Thyroid gland (tissue), 4 donors: ENCODE measurements around the gene THSD7A. TPM values are rescaled to one million over a fixed set of nuclear protein-coding genes. Genes with fewer than 3 reads are reported as not detected.

Experiments
- DNase-seq, 2 donors: peaks; one replicate each; pipeline ENCODE4 v3.0.0-alpha.2; 2019
- H3K27ac ChIP-seq, 3 donors: fragments of 200-600 bp; sonication (generic); 1 replicate in 2 of 3; 2 replicates in 1 of 3; pipeline ENCODE4 v1.5.1; 2016 to 2019; ENCODE audit warnings: mild to moderate bottlenecking in 1 of 3, moderate library complexity in 1 of 3
- H3K27me3 ChIP-seq: fragments of 200-600 bp; sonication (generic); one replicate; pipeline ENCODE4 v1.5.1; 2019
- H3K36me3 ChIP-seq, 2 donors: fragments of 200-600 bp; sonication (generic); one replicate each; pipeline ENCODE4 v1.5.1; 2016 to 2019
- H3K4me1 ChIP-seq, 2 donors: fragments of 200-600 bp; sonication (generic); one replicate each; pipeline ENCODE4 v1.5.1; 2017 to 2019
- H3K4me3 ChIP-seq, 3 donors: fragments of 200-600 bp; sonication (generic); replicated peaks in 1 of 3; 1 replicate in 2 of 3; 2 replicates in 1 of 3; pipeline ENCODE4 v1.5.1; 2016; ENCODE audit warnings: mild to moderate bottlenecking in 1 of 3
- H3K9me3 ChIP-seq: fragments of 200-600 bp; sonication (generic); one replicate; pipeline ENCODE4 v1.5.1; 2017
- CTCF ChIP-seq, 6 experiments: fragments of 200-600 bp in 3 of 6; fragments of 450-650 bp in 3 of 6; sonication (generic) in 3 of 6; IDR thresholded peaks; one replicate each; pipeline ENCODE4 v1.5.1; 2016 to 2019; ENCODE audit warnings: antibody characterized with exemption in 6 of 6, mild to moderate bottlenecking in 2 of 6, inconsistent platforms in 1 of 6, moderate library complexity in 1 of 6
- POLR2A ChIP-seq, 2 donors: fragments of 450-650 bp; IDR thresholded peaks; one replicate each; pipeline ENCODE4 v1.6.1; 2017; ENCODE audit warnings: antibody characterized with exemption in 2 of 2, mild to moderate bottlenecking in 2 of 2, moderate library complexity in 1 of 2
- WGBS, 2 donors: methylation state at CpG; one replicate each; pipeline ENCODE4 v1.1.5; 2017; 5-methylcytosine and 5-hydroxymethylcytosine counted together
- intact Hi-C: fragments of 100-400 bp; cut with DNase I; formaldehyde crosslinking; loops from one replicate; pipeline ENCODE4 v1.15.1; 2023
- total RNA-seq, 4 donors: library from RNA; depleted of rRNA; stranded (reverse); fragments of >200 nt; gene quantifications; one replicate each; pipeline ENCODE4 v1.2.3, GENCODE V29; 2016

THSD7A gene
- total RNA-seq, 4 donors from 2014 or later: 4.2 to 6.1 (median 5.8) TPM

DNA sequence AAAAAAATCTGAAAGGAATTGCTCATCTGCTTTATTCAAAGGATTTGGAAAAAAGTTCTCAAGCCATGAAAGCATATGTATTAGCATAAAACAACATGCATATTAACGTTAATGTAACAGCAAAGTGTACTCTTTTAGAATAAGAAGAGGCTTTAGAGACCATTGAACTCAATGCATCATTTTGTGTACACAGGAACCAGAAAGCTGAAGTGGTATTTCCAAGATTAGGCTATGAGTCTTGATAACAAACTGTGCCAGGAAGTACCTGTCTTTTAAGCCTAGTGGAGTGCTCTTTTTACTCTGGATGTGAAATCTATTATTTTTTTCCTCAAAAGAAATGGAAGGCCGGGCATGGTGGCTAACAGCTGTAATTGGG, 164.2 kb downstream of the THSD7A start:
- TF ChIP-seq CTCF (IDR thresholded peaks at IDR 0.05) (no peak), POLR2A (IDR thresholded peaks at IDR 0.05) (no peak)
- no peaks in the 10 kb centered on the region for H3K9me3 ChIP-seq
- no peaks in the 10 kb centered on the region for H3K4me1 ChIP-seq
- no peaks in the 10 kb centered on the region for H3K36me3 ChIP-seq
- H3K27ac ChIP-seq: no peak overlapping the region
- no peak overlapping the region for H3K4me3 ChIP-seq
- intact Hi-C loops: no loop called here
- H3K27me3 ChIP-seq: no peaks in the 10 kb centered on the region
- 41 to 59% methylated on average over 2 of the region's 2 CpGs for WGBS, 2 donors
- no peak for DNase-seq

GRCh38 chr7:11667071-11667809, 164.8 kb downstream of the THSD7A start:
- Histone ChIP-seq H3K27me3 (no peaks in the 10 kb centered on the region), H3K4me3 (no peak overlapping the region), H3K27ac (no peak overlapping the region), H3K36me3 (no peaks in the 10 kb centered on the region), H3K4me1 (no peaks in the 10 kb centered on the region), H3K9me3 (no peaks in the 10 kb centered on the region)
- 97 to 98% methylated on average over 7 of the region's 7 CpGs for WGBS, 2 donors
- intact Hi-C loops: no loop called here
- TF ChIP-seq CTCF (IDR thresholded peaks at IDR 0.05): no peak
- TF ChIP-seq POLR2A (IDR thresholded peaks at IDR 0.05): no peak
- no peak for DNase-seq

DNA sequence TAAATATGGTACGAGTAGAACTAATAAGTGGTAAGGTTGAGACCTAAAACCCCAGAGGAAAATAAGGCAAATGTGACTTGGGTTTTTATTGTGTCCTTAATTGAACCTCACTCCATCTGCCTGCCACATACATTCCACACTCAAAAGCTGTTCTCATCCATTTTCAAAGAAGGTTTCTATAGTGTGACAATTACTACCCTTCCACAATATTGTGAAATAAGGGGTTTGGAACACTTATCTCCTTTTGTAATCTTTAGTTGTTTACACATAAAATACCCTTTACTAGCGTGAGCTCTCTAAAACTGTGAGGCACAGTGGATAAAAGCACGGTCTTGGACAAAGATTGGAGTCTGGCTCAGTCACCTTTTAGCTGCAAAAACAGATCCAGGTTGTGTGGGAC, 166.6 kb downstream of the THSD7A start:
- Histone ChIP-seq H3K4me1 (no peaks in the 10 kb centered on the region), H3K27me3 (no peaks in the 10 kb centered on the region), H3K27ac (no peak overlapping the region), H3K4me3 (no peak overlapping the region), H3K9me3 (no peaks in the 10 kb centered on the region), H3K36me3 (no peaks in the 10 kb centered on the region)
- 81 to 82% methylated on average over 3 of the region's 3 CpGs for WGBS, 2 donors
- DNase-seq: no peak
- TF ChIP-seq CTCF (IDR thresholded peaks at IDR 0.05) (no peak), POLR2A (IDR thresholded peaks at IDR 0.05) (no peak)
- intact Hi-C loops: no loop called here

GRCh38 chr7:11655642-11656041, 176.4 kb downstream of the THSD7A start:
- H3K27ac ChIP-seq: no peak overlapping the region
- intact Hi-C loops: no loop called here
- no peaks in the 10 kb centered on the region for H3K36me3 ChIP-seq
- TF ChIP-seq POLR2A (IDR thresholded peaks at IDR 0.05) (no peak), CTCF (IDR thresholded peaks at IDR 0.05) (no peak)
- DNase-seq: no peak
- H3K4me3 ChIP-seq: no peak overlapping the region
- H3K27me3 ChIP-seq: no peaks in the 10 kb centered on the region
- H3K4me1 ChIP-seq: no peaks in the 10 kb centered on the region
- no peaks in the 10 kb centered on the region for H3K9me3 ChIP-seq
- 90 to 93% methylated on average over 1 of the region's 1 CpG for WGBS, 2 donors

GRCh38 chr7:11655163-11655562, 176.8 kb downstream of the THSD7A start:
- Histone ChIP-seq H3K27me3 (no peaks in the 10 kb centered on the region), H3K36me3 (no peaks in the 10 kb centered on the region), H3K27ac (no peak overlapping the region), H3K9me3 (no peaks in the 10 kb centered on the region), H3K4me1 (no peaks in the 10 kb centered on the region), H3K4me3 (no peak overlapping the region)
- intact Hi-C loops: no loop called here
- TF ChIP-seq POLR2A (IDR thresholded peaks at IDR 0.05): no peak
- no peak for DNase-seq
